GF-D8 (cell line): ENCODE data around the gene TMEM11.
A peak's percentile ranks its signal among the peaks of the same experiment; 100 is the strongest.
"Not testable (repeated sequence)": the region's sequence is repeated elsewhere in the genome, so short reads cannot be mapped to it uniquely, and the experiment has no call there.

ENCODE experiments used
- DNase-seq: peaks from one replicate; lab custom pipeline; 2025; lab: John Stamatoyannopoulos, UW

The TMEM11 gene

DNA sequence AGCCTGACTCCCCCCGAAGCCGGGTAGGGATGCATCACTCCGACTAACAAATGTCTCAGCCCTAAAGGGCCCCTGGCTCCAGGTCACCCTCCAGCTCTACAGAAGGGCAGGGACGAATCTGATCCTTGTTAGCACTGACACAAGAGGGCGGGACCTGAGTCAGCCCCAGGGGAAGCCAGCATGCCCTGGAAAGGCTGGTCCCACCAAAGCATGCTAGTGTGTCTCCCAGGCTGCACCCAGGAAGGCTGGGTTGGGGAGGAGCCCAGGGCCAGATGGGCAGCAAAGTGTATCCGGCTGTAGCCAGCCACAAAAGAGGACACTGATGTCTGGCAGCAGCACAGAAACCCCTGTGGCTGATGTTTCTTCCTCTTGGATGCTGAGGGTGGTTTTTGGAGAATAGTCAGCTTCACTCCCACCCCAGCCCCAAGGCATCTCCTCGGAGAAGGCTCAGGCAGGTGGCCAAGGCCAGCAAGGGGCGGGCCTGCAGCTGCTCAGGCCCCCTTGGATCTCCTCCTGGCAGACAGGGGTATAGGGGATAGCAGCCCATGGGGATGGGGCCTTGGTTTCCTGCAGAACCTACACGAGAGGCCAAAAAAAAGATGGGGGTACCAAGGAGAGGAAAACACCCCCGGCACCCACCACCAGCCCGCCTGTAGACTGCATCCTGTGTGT lies 28.2 kb upstream of the TMEM11 start:
- no peak for DNase-seq

DNA sequence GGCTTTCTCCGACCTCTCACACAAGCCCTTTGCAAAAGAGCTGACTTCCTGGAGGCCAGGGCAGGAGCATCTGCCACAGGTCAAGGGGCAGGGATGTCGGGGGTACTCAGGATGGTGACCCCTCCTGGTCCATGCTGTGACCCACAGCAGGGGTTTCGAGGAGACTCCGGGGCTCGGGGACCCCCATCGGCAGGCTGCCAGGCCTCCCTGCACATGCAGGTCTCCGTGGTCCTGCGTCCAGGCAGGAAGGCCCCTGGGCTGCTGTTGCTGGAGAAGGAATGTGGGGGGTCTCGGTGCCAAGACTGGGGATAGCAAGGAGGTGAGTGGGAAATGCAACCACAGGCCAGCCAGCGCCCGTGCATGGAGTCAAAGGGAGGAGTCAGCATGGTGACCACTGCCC lies 27.6 kb upstream of the TMEM11 start:
- DNase-seq: no peak

DNA sequence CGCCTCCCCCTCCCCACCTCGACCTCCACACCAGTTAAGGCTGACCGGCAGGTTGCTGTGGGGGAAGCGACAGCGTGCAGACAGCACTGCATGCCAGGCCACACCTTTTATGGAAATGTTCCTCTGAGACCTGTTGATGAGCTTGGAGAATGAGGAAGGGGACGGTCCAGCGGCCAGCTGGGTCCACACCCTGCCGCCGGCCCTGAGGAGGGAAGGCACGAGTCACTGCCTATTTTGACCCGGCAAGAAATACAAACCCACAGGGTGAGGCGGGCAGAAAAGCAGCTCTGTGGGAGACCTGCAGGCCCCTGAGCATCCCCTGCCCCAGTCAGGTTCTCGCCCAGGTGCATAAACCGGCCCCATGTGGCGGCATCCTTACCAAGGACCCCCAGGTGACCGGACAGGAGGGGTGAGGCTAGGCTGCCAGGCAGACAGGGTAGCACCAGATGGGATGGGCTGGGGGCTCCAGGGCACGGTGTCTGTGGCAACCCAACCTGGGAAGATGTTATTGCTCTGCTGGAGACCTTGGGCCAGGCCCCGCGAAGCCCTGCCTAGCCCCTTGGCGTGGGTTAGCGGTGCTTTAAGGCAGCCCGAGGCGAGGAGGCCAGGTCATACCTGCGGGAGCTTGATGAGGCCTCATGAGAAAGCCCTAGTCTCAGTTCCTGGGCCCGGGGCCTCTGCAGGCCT lies 26.6 kb upstream of the TMEM11 start:
- DNase-seq: no peak

DNA sequence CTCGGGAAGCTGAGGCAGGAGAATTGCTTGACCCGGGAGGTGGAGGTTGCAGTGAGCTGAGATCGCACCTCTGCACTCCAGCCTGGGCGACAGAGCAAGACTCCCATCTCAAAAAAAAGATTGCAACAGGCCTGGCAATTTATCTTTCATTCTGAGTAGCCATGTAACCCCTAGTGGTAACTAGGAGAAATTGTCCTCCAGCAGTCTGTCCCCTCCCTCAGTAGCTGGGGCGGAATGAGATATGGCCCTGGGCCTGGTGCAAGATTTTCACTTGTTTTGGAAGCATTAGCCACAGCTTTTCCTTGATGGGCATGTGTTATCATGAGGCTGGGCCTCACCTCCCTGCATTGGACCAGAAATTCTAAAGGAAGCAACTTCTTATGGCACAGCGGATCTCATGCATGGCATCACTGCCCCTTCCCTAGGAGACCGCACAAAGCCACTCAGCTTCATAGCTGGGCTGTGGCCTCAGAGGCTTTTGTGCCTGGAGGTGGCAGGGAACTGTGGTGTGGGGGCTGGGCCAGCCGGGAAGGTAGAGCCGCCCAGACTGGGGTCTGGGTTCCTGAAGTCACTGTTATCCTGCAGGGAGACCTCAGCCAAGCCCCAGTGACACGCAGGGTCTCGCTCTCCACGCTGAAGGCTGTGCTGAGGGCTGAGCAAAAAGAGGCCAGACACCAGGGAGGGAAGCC lies 25.9 kb upstream of the TMEM11 start:
- DNase-seq: no peak

DNA sequence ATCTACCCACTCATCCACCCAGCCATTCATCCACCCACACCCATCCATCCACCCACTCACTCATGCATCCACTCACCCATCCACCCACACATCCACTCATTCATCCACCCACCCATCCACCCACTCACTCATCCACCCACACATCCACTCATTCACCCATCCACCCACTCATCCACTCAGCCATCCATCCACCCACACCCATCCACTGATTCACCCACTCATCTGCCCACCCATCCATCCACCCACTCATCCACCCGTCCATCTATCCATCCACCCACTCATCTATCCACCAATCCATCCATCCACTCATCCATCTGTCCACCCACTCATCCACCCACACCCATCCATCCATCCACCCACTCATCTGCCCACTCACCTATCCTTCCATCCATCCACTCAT lies 22.0 kb upstream of the TMEM11 start:
- no peak for DNase-seq

DNA sequence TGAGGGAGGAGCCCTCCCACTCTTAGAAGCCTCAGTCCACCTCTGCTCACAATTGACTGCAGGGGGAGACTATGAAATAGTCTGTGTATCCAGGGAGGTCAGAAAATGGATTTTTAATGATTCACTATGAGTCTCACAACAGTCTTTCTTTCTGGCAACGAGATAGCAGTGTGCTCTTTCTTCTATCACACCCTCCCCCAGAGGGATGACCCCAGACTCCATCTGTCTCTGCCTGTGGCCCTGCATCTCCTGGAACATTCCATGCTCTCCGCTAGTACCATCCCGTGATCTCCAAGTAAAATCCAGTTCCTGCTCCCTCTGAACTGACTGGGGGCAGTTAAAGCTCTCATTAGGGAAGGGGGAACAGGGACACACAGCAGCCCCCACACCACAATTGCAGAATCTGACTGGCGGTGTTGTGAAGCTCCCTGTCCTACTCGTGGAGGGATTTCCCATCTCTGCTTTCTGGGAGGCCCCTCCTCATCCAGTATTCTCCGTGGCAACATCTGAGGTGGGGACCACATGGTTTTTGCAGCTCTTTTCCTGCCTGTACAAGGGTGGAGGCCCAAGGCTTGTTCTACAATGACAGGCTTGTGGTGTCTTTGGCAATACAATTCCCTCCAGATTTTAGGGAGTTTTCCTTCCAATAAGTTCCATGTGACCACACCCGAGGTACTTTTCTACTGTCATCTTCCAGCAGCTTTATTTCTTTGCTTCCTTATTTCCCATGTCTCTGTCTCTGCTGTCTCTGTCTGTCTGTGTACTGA lies 19.8 kb upstream of the TMEM11 start:
- no peak for DNase-seq

DNA sequence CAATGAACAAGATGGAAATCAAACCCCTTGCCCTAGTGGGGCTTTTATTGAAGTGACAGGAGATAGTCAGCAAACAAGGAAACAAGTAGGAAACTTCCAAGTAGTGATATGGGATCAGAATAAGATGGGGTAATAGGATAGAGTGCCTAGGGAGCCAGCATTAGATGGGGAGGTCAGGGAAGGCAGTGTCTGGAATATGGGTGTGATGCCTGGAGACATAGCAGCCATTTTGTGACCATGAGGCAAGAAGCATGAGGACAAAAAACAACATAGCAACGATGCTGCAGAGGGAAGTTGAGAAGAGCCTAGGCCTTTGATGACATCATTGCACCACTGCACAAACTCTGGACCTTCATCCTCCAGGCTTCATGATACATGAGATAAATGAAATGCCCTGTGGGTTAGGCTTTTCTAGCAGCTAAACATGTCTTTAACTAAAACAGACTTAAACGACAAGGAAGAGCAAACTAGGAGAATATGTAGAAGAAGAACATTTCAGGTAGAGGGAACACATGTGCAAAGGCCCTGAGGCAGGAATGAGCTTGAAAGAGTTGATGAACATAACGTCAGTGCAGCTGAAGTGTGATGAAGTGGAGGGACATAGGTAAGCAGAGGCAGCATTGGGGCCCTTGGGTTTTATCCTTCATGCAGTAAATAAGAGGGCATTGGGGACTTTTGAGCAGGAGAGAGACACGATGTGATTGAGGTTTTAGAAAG lies 18.2 kb upstream of the TMEM11 start:
- no peak for DNase-seq

DNA sequence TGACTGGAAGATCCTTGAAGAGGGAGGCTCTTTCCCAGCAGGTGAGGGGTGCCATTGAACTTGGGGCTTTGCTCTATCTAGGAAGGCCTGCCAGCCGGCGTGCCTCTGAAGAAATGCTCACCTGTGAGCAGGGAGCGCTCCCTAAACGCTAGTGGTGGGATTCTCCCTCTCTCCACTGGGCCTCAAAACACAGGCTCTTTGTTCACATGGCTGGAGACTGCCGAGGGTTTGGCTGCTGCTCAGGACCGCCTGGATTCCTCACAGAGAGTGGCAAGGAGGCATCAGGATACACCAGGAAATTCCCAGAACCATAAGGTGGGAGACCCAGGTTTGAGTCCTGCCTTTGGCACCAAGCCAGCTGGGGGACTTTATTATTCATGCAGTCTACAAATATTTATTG lies 17.6 kb upstream of the TMEM11 start:
- DNase-seq: no peak

DNA sequence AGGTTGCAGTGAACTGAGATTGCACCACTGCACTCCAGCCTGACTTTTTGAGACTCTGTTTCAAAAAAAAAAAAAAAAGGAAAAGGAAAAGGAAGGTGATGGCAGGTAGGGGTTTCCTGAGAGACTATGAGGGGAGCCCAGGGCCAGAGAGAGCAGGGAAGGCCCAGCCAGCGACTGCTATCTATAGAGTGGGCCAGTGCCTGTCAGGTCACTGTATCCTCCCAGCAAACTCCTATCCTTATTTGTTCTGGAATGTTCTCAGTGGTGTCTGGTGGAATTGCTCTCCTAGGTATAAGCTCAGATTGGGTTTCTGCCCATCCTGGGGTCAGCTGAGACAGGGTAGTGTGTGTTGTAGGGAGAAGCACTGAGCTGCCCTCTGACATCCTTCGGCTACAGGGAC lies 14.9 kb upstream of the TMEM11 start:
- DNase-seq: no peak

DNA sequence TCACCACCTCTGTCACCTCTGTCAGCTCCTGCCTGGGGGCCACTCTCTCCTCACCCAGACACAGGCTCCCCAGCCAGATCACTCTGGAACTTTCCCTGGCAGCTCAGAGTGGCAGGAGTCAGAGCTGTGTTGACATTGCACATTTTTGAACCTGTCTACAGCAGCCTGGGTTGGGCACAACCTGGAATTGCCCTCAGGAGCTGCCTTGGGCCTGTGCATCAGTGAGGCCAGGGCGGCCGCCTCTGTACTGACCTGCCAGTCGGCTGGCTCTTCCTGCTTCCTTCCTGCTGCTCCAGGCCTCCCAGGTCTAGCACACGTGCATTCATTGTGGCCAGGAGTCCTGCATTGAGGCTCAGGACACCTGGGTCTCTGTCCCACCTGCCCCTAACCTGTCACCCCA lies 14.2 kb upstream of the TMEM11 start:
- no peak for DNase-seq

DNA sequence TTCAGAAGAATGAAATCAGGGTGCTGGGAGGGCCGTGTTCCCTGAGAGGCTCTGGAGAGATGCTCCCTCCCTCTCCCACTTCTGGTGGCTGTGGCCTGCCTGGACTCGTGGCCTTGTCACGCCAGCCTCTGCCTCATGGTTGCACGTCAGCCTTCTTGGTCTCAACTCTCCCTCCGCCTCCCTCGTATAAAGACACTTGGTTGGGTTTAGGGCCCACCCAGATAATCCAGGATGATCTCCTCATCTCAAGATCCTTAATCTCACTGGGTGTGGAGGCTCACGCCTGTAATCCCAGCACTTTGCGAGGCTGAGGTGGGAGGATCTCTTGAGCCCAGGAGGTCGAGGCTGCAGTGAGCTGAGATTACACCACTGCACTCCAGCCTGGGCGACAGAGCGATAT lies 13.3 kb upstream of the TMEM11 start:
- not testable (repeated sequence) for DNase-seq

DNA sequence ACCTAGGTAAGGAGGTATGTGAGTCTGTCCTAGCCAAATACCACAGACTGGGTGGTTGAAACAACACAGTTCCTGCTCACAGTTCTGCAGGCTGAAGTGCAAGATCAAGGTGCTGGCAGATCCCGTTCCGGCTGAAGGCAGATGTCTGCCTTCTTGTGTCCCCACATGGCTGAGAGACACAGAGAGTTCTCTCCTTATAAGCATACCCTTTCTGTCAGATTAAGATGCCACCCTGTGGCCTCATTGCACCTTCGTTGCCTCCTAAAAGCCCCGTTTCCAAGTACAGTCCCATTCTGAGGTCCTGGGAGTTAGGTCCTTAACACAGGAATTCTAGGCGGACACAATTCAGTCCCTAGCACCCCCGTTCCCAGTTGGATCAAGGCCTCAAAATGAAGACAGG lies 9.1 kb upstream of the TMEM11 start:
- DNase-seq: no peak

DNA sequence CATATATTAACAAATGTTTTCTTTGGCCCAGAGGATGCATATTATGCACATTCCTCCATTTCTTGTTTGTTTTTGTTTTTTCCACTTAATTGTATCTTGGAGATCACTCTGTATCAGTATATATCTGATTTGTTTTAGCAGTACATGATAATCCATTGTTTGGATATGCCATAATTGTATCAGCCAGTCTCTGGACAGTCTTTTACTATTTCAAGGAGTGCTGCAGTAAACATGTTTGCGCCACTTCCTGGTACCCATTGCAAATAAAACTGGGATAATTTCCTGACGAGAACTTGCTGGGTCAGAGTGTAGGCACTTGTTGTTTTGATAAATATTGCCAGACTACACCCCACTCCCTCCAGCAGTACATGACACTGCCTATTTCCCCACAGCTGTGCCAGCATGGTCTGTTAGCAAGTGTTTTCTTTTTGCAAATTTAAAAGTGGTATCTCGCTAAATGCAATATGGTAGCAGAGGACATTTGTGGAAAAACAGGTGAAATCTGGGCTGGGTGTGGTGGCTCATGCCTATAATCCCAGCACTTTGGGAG lies 4.9 kb upstream of the TMEM11 start:
- DNase-seq: no peak

DNA sequence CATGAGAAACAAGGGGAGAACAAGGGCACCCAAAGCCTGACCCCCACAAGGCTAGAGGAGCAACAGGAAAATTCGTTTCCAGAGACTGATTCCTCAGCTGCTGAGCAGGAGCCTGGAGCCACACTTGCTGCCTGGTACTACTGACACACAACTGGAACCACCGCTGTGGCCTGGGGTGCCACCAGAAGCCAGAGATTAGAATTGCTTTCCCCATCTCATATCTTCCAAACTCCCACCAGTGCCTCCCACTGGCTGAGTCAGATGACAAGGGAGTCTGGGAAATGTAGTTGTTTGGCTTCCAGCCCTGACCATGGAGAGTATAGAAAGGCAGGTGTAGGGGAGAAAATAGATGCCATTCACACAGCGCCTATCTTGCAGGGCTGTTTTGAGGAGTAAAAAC lies 4.1 kb upstream of the TMEM11 start:
- no peak for DNase-seq

DNA sequence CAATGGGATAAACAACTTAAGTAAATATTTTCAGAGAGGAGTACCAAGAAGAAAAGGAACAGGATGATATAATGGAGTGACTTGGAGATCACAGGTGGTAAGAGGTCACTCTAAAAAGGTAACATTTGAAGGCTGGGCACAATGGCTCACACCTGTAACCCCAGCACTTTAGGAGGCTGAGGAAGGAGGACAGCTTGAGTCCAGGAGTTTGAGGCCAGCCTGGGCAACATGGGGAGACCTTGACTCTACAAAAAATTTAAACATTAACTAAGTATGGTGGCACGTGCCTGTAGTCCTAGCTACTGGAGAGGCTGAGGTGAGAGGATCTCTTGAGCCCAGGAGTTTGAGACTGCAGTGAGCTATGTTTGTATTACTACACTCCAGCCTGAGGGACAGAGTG lies 3.4 kb upstream of the TMEM11 start:
- no peak for DNase-seq

DNA sequence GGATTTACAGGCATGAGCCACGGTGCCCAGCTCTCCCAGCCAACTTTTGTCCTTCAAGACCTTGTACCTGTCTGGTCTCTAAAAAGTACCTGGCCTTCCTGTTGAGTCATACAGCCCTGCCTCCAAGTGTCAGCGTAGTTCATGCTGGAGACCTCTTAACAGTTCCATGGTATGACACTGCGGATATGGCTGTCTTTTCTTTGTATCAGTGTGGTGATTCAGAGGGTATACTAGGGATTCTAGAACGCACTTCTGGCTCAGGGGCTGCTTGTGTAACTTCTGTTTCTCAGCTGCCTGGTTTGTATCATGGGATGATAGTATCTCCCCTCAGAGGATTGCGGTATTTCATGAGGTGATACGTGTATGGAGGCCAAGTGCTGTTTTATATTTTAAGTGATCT lies 2.0 kb upstream of the TMEM11 start:
- DNase-seq: peak; percentile 18

DNA sequence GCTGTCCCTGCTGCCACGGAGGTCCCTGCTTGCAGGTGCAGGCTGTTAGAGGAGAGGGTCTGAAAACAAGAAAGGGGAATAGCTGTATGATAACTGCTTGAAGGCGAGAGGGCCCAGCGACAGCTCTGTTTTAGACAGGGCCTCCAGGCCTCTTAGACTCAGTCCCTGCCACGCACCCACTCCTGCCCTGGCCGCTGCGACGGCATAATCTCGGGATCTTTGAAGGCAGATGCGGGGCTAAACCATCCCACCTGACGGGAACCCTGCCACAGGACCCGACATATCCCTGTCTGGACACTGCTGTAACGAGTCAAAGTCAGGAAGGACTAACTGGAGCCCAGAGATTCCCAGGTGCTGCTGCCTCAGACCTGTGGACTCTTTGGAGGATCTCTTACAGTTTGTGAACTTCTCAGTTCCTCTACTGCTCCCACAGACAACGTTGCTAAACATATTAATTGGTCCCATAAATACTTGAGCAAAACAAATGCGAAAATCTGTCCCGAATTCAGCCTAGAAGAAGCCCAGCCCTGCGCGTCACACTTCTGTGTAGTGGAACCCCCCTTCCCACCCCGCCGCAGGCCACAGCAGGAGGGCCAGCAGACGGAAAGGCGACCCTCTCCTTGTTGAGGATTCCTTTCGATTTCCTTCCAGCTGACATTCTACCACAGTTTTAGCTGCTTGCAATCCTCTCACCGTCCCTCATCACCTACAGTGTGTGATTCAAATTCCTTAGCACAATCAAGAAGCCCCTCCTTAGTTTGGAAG lies 998 bp upstream of the TMEM11 start:
- DNase-seq: no peak

DNA sequence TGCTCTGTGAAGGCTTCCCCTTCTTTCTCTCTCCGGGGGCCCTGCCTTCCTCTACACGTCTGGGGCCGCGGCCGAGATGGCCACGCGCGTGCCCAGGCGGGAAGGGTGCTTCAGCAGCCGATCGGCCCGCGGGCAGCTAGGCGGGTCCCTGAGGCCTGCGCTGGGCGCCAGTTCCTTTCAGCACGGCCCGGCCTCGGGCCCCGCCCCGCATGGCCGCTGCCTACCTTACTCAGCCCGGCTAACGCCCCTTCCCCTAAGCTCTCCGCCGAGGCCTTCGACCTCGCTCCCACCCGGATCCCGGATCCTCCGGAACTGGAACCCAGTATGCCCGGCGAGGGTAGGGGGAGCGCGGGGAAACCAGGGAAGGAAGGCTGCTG lies 335 bp downstream of the TMEM11 start:
- no peak for DNase-seq

DNA sequence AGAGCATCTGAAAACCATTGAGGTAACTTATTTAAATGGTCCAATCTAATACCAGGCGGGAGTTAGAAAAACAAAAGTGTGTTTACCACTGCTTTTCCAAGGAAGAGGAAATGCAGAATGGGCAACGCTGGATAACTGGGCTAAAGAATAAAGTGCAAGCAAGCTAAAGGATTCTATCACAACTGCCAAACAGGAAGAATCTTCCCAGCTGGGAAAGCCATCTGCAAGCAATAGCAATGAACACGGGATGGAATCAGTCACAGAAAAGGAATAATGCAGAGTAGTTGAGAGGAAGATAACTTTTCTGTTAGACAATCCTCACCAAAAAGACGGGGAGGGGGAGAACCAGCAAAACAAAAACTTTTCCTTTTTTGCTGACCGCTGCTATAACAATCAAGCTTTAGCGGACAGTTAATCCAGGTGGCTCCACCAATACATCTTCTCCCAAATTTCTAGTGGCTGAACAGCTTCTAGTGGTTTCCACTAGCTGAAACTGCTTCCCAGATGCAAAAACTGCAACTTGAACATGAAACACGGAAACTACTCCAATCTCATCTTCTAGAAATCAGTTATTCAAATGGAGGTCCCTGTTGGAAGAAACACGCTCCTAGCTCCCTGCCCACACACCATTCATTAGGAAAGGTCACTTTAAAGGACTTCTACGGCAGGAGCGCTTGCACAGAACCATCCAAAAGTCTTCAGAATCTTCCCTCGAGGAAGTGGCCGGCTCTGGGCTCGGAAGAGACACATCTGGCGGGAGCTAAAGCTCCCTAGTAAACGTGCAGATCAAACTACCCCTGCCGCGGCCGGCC lies 929 bp downstream of the TMEM11 start:
- no peak for DNase-seq

DNA sequence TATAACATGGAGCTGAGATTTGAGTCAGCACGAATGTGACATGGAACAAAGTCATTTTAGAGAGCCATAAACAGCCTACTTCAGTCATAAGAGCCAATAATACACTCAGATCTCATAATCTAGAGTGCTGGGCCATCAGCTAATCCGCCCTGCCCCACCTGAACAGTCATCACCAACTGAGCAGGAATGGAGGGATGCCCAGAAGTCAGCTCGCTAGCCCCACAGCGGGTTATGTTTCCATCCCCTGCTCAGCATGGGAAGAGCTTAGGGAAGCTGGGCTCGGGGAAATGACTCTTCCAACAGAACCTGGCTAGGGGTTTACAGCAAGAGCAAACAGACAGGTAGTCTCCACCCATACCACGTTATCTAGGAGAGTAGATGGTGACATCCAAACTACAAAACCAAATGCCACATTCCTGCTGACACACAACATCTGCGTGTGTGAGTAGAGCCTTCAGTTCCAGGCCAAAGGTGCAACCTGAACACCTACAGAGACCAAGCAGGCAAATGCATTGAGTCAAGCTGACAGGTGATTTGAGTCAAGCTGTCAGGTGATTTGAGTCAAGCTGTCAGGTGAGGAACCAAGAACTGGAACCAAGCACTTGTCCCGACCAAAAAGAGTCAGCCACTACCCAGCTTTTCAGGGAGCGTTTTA lies 2.0 kb downstream of the TMEM11 start:
- no peak for DNase-seq
